SK-N-SH (cell line): Measurements from ENCODE around the gene ANKRD44. TPM values are rescaled to one million over a fixed set of nuclear protein-coding genes. Genes with fewer than 3 reads are reported as not detected.

ENCODE experiments used
- CTCF ChIA-PET: fragments of 300-600, 350-600 bp; formaldehyde crosslinking; extraction: SDS; loops from one replicate; lab custom pipeline; 2021; lab: Yijun Ruan, JAX
- POLR2A ChIA-PET: fragments of 350-600 bp; sonication (Branson Sonifier 250); formaldehyde crosslinking; extraction: SDS; loops from one replicate; lab custom pipeline; 2020; ENCODE audit warnings: antibody characterized with exemption, inconsistent platforms; lab: Yijun Ruan, JAX
- DNase-seq: peaks from one replicate; pipeline ENCODE4 v3.0.0; 2012
- H2AFZ ChIP-seq: fragments of 200-600 bp; sonication (generic); 2 replicates; pipeline ENCODE4 v1.8.1; 2016; ENCODE audit warnings: antibody characterized with exemption, mild to moderate bottlenecking, low read depth
- H3F3A ChIP-seq: fragments of 200-600 bp; sonication (generic); replicated peaks from 2 replicates; pipeline ENCODE3; 2016; ENCODE audit warnings: antibody characterized with exemption, mild to moderate bottlenecking; ENCODE audit not compliant: insufficient read depth
- H3K27ac ChIP-seq, 2 experiments: fragments of 200-500 bp in 1 of 2; fragments of 200-600 bp in 1 of 2; sonication (Bioruptor generic) in 1 of 2; sonication (generic), shearing (Covaris generic) in 1 of 2; 2 replicates each; pipeline versions ENCODE4 v1.5.1 to v1.6.1; 2014 to 2016; ENCODE audit warnings: low read depth in 2 of 2, inconsistent platforms in 1 of 2, low read length in 1 of 2, mild to moderate bottlenecking in 1 of 2, mixed read lengths in 1 of 2
- H3K27me3 ChIP-seq: fragments of 200-600 bp; sonication (generic), shearing (Covaris generic); 2 replicates; pipeline ENCODE4 v1.6.1; 2016; ENCODE audit warnings: mixed run types; ENCODE audit not compliant: insufficient read depth
- H3K36me3 ChIP-seq, 2 experiments: fragments of 200-500 bp in 1 of 2; fragments of 200-600 bp in 1 of 2; sonication (Bioruptor generic) in 1 of 2; sonication (generic) in 1 of 2; replicated peaks in 1 of 2; 2 replicates each; pipeline versions ENCODE3 to v1.5.1; 2014 to 2016; ENCODE audit warnings: low read length in 1 of 2, mild to moderate bottlenecking in 1 of 2; ENCODE audit not compliant: insufficient read depth in 2 of 2, control insufficient read depth in 1 of 2
- H3K4me1 ChIP-seq, 2 experiments: fragments of 200-500 bp in 1 of 2; fragments of 200-600 bp in 1 of 2; sonication (Bioruptor generic) in 1 of 2; sonication (generic), shearing (Covaris generic) in 1 of 2; 2 replicates each; pipeline versions ENCODE4 v1.5.1 to v1.6.1; 2014 to 2016; ENCODE audit warnings: low read depth in 1 of 2, low read length in 1 of 2, mixed run types in 1 of 2; ENCODE audit not compliant: insufficient read depth in 2 of 2, control insufficient read depth in 1 of 2
- H3K4me2 ChIP-seq: fragments of 200-600 bp; sonication (generic), shearing (Covaris generic); 2 replicates; pipeline ENCODE4 v1.6.1; 2017; ENCODE audit warnings: mixed run types
- H3K4me3 ChIP-seq, 2 experiments: fragments of 200-500 bp in 1 of 2; fragments of 200-600 bp in 1 of 2; sonication (Bioruptor generic) in 1 of 2; sonication (generic), shearing (Covaris generic) in 1 of 2; 2 replicates each; pipeline versions ENCODE4 v1.5.1 to v1.8.1; 2014 to 2016; ENCODE audit warnings: low read depth in 2 of 2, inconsistent platforms in 1 of 2, low read length in 1 of 2, mild to moderate bottlenecking in 1 of 2, mixed read lengths in 1 of 2, moderate library complexity in 1 of 2
- H3K79me2 ChIP-seq: fragments of 200-600 bp; sonication (generic); 2 replicates; pipeline ENCODE4 v1.8.1; 2017; ENCODE audit warnings: mild to moderate bottlenecking; ENCODE audit not compliant: insufficient read depth
- H3K9ac ChIP-seq: fragments of 200-600 bp; sonication (generic); 2 replicates; pipeline ENCODE4 v1.6.1; 2017; ENCODE audit warnings: mixed run types
- H3K9me2 ChIP-seq: fragments of 200-600 bp; sonication (generic); 2 replicates; pipeline ENCODE4 v1.6.1; 2017; ENCODE audit warnings: mixed run types
- H3K9me3 ChIP-seq: fragments of 200-600 bp; sonication (generic); 2 replicates; pipeline ENCODE4 v1.6.1; 2017; ENCODE audit warnings: mixed run types, mild to moderate bottlenecking, moderate library complexity
- H4K20me1 ChIP-seq: fragments of 200-600 bp; sonication (generic); 2 replicates; pipeline ENCODE4 v1.6.1; 2017; ENCODE audit warnings: mild to moderate bottlenecking, mixed run types; ENCODE audit not compliant: insufficient read depth
- CHD2 ChIP-seq: fragments of 150-350 bp; IDR thresholded peaks from 2 replicates; pipeline ENCODE4 v1.6.1; 2018; ENCODE audit warnings: low read length; ENCODE audit not compliant: partially characterized antibody
- ELF1 ChIP-seq: IDR thresholded peaks from 2 replicates; pipeline ENCODE4 v1.4.0; 2012
- EZH2phosphoT487 ChIP-seq: fragments of 200-600 bp; sonication (generic); IDR thresholded peaks from 2 replicates; pipeline ENCODE4 v1.6.1; 2017; ENCODE audit warnings: low read depth, mixed run types, mild to moderate bottlenecking, antibody characterized with exemption, moderate library complexity, borderline replicate concordance
- FOSL2 ChIP-seq: IDR thresholded peaks from 2 replicates; pipeline ENCODE4 v1.4.0; 2012; ENCODE audit warnings: low read depth, mild to moderate bottlenecking, moderate library complexity, borderline replicate concordance
- GABPA ChIP-seq: IDR thresholded peaks from 2 replicates; pipeline ENCODE4 v1.4.0; 2012; ENCODE audit warnings: low read depth, mild to moderate bottlenecking
- GATA2 ChIP-seq: sonication (generic); formaldehyde crosslinking; IDR thresholded peaks from 2 replicates; pipeline ENCODE4 v1.5.0; 2020; ENCODE audit warnings: mild to moderate bottlenecking, missing genetic modification reagents
- JUND ChIP-seq: IDR thresholded peaks from 2 replicates; pipeline ENCODE4 v1.4.0; 2012
- MEF2A ChIP-seq: IDR thresholded peaks from 2 replicates; pipeline ENCODE4 v1.4.0; 2012; ENCODE audit warnings: low read depth, borderline replicate concordance
- RCOR1 ChIP-seq: fragments of 150-350 bp; IDR thresholded peaks from 2 replicates; pipeline ENCODE4 v1.6.1; 2017; ENCODE audit warnings: antibody characterized with exemption, low read length
- REST ChIP-seq: IDR thresholded peaks from 2 replicates; pipeline ENCODE4 v1.6.1; 2012; ENCODE audit warnings: mild to moderate bottlenecking, low read depth, low read length, moderate library complexity
- RFX5 ChIP-seq: IDR thresholded peaks from 2 replicates; pipeline ENCODE4 v1.6.1; 2012; ENCODE audit warnings: mild to moderate bottlenecking, improper control_type of control experiment, low read length
- RXRA ChIP-seq: IDR thresholded peaks from 2 replicates; pipeline ENCODE4 v1.4.0; 2012; ENCODE audit warnings: low read depth, mild to moderate bottlenecking, borderline replicate concordance
- SIN3A ChIP-seq: IDR thresholded peaks from 2 replicates; pipeline ENCODE4 v1.6.1; 2012; ENCODE audit warnings: low read depth, mild to moderate bottlenecking, low read length, moderate library complexity, borderline replicate concordance
- TCF12 ChIP-seq: IDR thresholded peaks from 2 replicates; pipeline ENCODE4 v1.4.0; 2012
- YY1 ChIP-seq: IDR thresholded peaks from 2 replicates; pipeline ENCODE4 v1.4.0; 2012; ENCODE audit warnings: low read depth, mild to moderate bottlenecking
- WGBS: methylation state at CpG from one replicate; pipeline ENCODE4 v1.1.6; 2017; ENCODE audit warnings: low lambda C conversion rate; 5-methylcytosine and 5-hydroxymethylcytosine counted together
- polyA plus RNA-seq, 3 experiments: library from polyadenylated mRNA; depleted of rRNA; stranded (reverse); fragments of >200 nt; gene quantifications; 2 replicates each; pipeline ENCODE4 v1.2.3, GENCODE V29; 2012
- TF ChIP-seq, protein P1 (sequence below): IDR thresholded peaks from 2 replicates; pipeline ENCODE4 v1.4.0; 2012; ENCODE audit warnings: low read depth, borderline replicate concordance
- TF ChIP-seq, protein P2 (sequence below): IDR thresholded peaks from 2 replicates; pipeline ENCODE4 v1.4.0; 2012; ENCODE audit warnings: low read depth
- TF ChIP-seq, protein P3 (sequence below): fragments of 200-600 bp; sonication (generic); IDR thresholded peaks from 2 replicates; pipeline ENCODE4 v1.6.1; 2017; ENCODE audit warnings: antibody characterized with exemption, mild to moderate bottlenecking, moderate library complexity
- TF ChIP-seq, protein P4 (sequence below): fragments of 150-350 bp; IDR thresholded peaks from 2 replicates; pipeline ENCODE4 v1.6.1; 2017; ENCODE audit warnings: antibody characterized with exemption, low read length, low read depth, borderline replicate concordance

ANKRD44 gene
- polyA plus RNA-seq, 1 of the 3 experiments (the other 2 are of a cell fraction), result 12.5 TPM

DNA sequence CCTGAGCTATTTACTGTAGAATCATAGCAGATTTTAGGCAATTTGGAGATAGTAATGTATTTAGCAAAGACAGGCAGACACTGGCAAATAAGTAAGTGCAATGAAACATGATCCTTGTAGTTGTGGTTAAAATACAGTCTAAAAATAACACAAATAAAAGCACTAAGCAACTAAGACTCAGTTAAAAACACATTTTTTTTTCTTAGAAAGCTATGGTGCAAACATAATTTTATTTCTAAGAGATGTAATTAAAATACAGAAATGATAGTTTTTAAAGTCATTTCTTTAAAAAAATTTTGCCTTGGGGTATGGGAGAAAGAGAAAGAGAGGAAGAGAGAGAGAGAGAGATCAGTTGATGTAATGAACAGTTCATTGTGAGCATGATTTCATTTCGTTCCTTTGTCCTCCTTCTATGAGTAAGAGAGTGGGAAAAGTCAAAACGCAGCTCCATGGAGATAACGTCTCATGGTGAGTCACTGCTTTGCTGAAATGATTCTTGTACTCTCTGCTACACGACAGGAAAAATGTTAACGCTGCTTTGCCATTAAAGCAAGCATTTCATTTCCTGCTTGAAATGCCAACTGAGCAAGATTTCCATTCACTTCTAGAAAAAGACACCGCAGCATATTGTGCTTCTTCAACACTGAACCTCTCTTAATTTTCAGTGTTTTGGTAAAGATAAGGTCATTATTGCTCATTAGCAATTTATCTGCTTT is 322.8 kb downstream of the ANKRD44 start (continued):
- TF ChIP-seq RFX5 (0 out of 2 replicates have a peak, but pooled peaks have one; percentile 28), ELF1 (no peak), CHD2 (peak; percentile 14), YY1 (no peak; the same call in 1 of the 2 replicates), TCF12 (peak; percentile 60), EZH2phosphoT487 (no peak), MEF2A (peak; percentile 47; the same call in 1 of the 2 replicates), GABPA (no peak), RCOR1 (no peak), SIN3A (no peak), RXRA (no peak; the same call in 1 of the 2 replicates), FOSL2 (peak; percentile 93), GATA2 (CRISPR knock-in tag) (no peak)
- TF ChIP-seq, protein P1, sequence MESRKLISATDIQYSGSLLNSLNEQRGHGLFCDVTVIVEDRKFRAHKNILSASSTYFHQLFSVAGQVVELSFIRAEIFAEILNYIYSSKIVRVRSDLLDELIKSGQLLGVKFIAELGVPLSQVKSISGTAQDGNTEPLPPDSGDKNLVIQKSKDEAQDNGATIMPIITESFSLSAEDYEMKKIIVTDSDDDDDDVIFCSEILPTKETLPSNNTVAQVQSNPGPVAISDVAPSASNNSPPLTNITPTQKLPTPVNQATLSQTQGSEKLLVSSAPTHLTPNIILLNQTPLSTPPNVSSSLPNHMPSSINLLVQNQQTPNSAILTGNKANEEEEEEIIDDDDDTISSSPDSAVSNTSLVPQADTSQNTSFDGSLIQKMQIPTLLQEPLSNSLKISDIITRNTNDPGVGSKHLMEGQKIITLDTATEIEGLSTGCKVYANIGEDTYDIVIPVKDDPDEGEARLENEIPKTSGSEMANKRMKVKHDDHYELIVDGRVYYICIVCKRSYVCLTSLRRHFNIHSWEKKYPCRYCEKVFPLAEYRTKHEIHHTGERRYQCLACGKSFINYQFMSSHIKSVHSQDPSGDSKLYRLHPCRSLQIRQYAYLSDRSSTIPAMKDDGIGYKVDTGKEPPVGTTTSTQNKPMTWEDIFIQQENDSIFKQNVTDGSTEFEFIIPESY, result no peak
- TF ChIP-seq, protein P2, sequence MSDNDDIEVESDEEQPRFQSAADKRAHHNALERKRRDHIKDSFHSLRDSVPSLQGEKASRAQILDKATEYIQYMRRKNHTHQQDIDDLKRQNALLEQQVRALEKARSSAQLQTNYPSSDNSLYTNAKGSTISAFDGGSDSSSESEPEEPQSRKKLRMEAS, result no peak; the same call in 1 of the 2 replicates
- TF ChIP-seq, protein P3, sequence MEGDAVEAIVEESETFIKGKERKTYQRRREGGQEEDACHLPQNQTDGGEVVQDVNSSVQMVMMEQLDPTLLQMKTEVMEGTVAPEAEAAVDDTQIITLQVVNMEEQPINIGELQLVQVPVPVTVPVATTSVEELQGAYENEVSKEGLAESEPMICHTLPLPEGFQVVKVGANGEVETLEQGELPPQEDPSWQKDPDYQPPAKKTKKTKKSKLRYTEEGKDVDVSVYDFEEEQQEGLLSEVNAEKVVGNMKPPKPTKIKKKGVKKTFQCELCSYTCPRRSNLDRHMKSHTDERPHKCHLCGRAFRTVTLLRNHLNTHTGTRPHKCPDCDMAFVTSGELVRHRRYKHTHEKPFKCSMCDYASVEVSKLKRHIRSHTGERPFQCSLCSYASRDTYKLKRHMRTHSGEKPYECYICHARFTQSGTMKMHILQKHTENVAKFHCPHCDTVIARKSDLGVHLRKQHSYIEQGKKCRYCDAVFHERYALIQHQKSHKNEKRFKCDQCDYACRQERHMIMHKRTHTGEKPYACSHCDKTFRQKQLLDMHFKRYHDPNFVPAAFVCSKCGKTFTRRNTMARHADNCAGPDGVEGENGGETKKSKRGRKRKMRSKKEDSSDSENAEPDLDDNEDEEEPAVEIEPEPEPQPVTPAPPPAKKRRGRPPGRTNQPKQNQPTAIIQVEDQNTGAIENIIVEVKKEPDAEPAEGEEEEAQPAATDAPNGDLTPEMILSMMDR, result no peak
- TF ChIP-seq, protein P4, sequence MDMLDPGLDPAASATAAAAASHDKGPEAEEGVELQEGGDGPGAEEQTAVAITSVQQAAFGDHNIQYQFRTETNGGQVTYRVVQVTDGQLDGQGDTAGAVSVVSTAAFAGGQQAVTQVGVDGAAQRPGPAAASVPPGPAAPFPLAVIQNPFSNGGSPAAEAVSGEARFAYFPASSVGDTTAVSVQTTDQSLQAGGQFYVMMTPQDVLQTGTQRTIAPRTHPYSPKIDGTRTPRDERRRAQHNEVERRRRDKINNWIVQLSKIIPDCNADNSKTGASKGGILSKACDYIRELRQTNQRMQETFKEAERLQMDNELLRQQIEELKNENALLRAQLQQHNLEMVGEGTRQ, result no peak

GRCh38 chr2:196987298-196987648 is 323.3 kb downstream of the ANKRD44 start:
- peak overlapping the region; percentile 25 to 34; a peak in 2 of 4 replicates for H3K4me3 ChIP-seq
- H3K4me1 ChIP-seq, result peaks cover 16 to 24% of the 10 kb centered on the region in 2 experiments
- ChIA-PET CTCF (interaction anchor here (0.7 kb wide), 1 partner anchor 1126 kb away, joined by 3 read pairs; no protein-coding TSS in a partner anchor), POLR2A (no interaction called here)
- DNase-seq, result no peak
- no peaks in the 10 kb centered on the region for H4K20me1 ChIP-seq
- H3K9ac ChIP-seq, result peak overlapping the region; percentile 81
- TF ChIP-seq RXRA (no peak; the same call in 1 of the 2 replicates), REST (no peak), JUND (peak; percentile 8; the same call in 1 of the 2 replicates)
- no peaks in the 10 kb centered on the region for H3K79me2 ChIP-seq
- no peaks in the 10 kb centered on the region for H3K36me3 ChIP-seq
- peak overlapping the region; percentile 93 to 99 for H3K27ac ChIP-seq
- peak overlapping the region; percentile 75 for H3K4me2 ChIP-seq
- no peaks in the 10 kb centered on the region for H3K27me3 ChIP-seq
- peak overlapping the region; percentile 79 for H2AFZ ChIP-seq
- 41% methylated on average over 1 of the region's 1 CpG for WGBS
- H3K9me3 ChIP-seq, result no peaks in the 10 kb centered on the region
- H3K9me2 ChIP-seq, result no peaks in the 10 kb centered on the region
- peaks cover 13% of the 10 kb centered on the region for H3F3A ChIP-seq
